WTC11 (cell line): ENCODE measurements around the gene HIPK2. TPM values are rescaled to one million over a fixed set of nuclear protein-coding genes. Genes with fewer than 3 reads are reported as not detected.

Experiments
- ATAC-seq: fragments of 200-7000 bp; cut with Tn5 transposase; 2 replicates; pipeline ENCODE4 v1.10.0; 2021; ENCODE audit warnings: mild to moderate bottlenecking, moderate library complexity
- CTCF ChIA-PET: fragments of 300-600 bp; sonication (Branson Sonifier 250); formaldehyde crosslinking; loops from one replicate; lab custom pipeline; 2021; ENCODE audit warnings: antibody characterized with exemption; lab: Charles Lee
- POLR2A ChIA-PET: fragments of 350-600 bp; sonication (Branson Sonifier 250); formaldehyde crosslinking; loops from one replicate; lab custom pipeline; 2021; ENCODE audit warnings: antibody characterized with exemption; lab: Charles Lee
- DNase-seq: peaks from one replicate; pipeline ENCODE4 v3.0.0; 2021; ENCODE audit warnings: low spot score
- H3K27ac Mint-ChIP-seq: 2 replicates; pipeline ENCODE4 v1.8.0; 2021; ENCODE audit warnings: mixed read lengths
- H3K27me3 Mint-ChIP-seq: 2 replicates; pipeline ENCODE4 v1.8.0; 2021; ENCODE audit warnings: low read depth, mild to moderate bottlenecking, moderate library complexity, mixed read lengths
- H3K36me3 Mint-ChIP-seq: 2 replicates; pipeline ENCODE4 v1.8.0; 2021; ENCODE audit warnings: mixed read lengths
- H3K4me1 Mint-ChIP-seq: 2 replicates; pipeline ENCODE4 v1.8.0; 2022; ENCODE audit warnings: mixed read lengths
- H3K4me3 Mint-ChIP-seq: 2 replicates; pipeline ENCODE4 v1.8.0; 2021; ENCODE audit warnings: mild to moderate bottlenecking, moderate library complexity, mixed read lengths
- H3K9me3 Mint-ChIP-seq: 2 replicates; pipeline ENCODE4 v1.8.0; 2021; ENCODE audit warnings: mixed read lengths
- FOXK1 ChIP-seq: sonication (generic); formaldehyde crosslinking; IDR thresholded peaks from 2 replicates; pipeline ENCODE4 v1.8.0; 2022; ENCODE audit warnings: mild to moderate bottlenecking, moderate library complexity, missing genetic modification reagents
- JAZF1 ChIP-seq: fragments of 250-450 bp; sonication (Bioruptor Pico); IDR thresholded peaks from 2 replicates; pipeline ENCODE4 v1.9.0; 2021; ENCODE audit warnings: moderate library complexity, mild to moderate bottlenecking, inconsistent platforms
- NFYB ChIP-seq: sonication (generic); formaldehyde crosslinking; conservative IDR thresholded peaks from 2 replicates; pipeline ENCODE4 v1.8.0; 2022; ENCODE audit warnings: low read depth, missing genetic modification reagents
- PRRX2 ChIP-seq: fragments of 250-450 bp; sonication (Bioruptor Pico); IDR thresholded peaks from 2 replicates; pipeline ENCODE4 v1.8.0; 2021; ENCODE audit warnings: mild to moderate bottlenecking
- RELA ChIP-seq: sonication (generic); formaldehyde crosslinking; IDR thresholded peaks from 2 replicates; pipeline ENCODE4 v1.8.1; 2022; ENCODE audit warnings: missing genetic modification reagents, mild to moderate bottlenecking, borderline replicate concordance
- SMAD3 ChIP-seq: sonication (generic); formaldehyde crosslinking; IDR thresholded peaks from 2 replicates; pipeline ENCODE4 v1.8.0; 2022; ENCODE audit warnings: missing genetic modification reagents, mild to moderate bottlenecking, borderline replicate concordance
- ZNF263 ChIP-seq: sonication (generic); formaldehyde crosslinking; IDR thresholded peaks from 2 replicates; pipeline ENCODE4 v1.8.1; 2022; ENCODE audit warnings: low read depth, mild to moderate bottlenecking, moderate library complexity, missing genetic modification reagents
- ZNF671 ChIP-seq: fragments of 250-450 bp; sonication (Bioruptor Pico); IDR thresholded peaks from 2 replicates; pipeline ENCODE4 v1.8.0; 2021; ENCODE audit warnings: mild to moderate bottlenecking
- total RNA-seq: library from RNA; stranded (reverse); gene quantifications from 3 replicates; pipeline ENCODE4 v1.2.3, GENCODE V29; 2021
- TF ChIP-seq, protein P1 (sequence below): sonication (generic); formaldehyde crosslinking; conservative IDR thresholded peaks from 2 replicates; pipeline ENCODE4 v1.8.1; 2023; ENCODE audit warnings: mild to moderate bottlenecking, low read depth, missing genetic modification reagents, moderate library complexity
- TF ChIP-seq, protein P2 (sequence below): sonication (generic); formaldehyde crosslinking; conservative IDR thresholded peaks from 2 replicates; pipeline ENCODE4 v1.8.1; 2022; ENCODE audit warnings: mild to moderate bottlenecking, missing genetic modification reagents
- TF ChIP-seq, protein P3 (sequence below): sonication (generic); formaldehyde crosslinking; IDR thresholded peaks from 2 replicates; pipeline ENCODE4 v1.8.1; 2022; ENCODE audit warnings: missing genetic modification reagents, borderline replicate concordance
- TF ChIP-seq, protein P4 (sequence below): sonication (generic); formaldehyde crosslinking; IDR thresholded peaks from 2 replicates; pipeline ENCODE4 v1.8.0; 2022; ENCODE audit warnings: mild to moderate bottlenecking, missing genetic modification reagents
- TF ChIP-seq, protein P5 (sequence below): fragments of 250-450 bp; sonication (Bioruptor Pico); IDR thresholded peaks from 2 replicates; pipeline ENCODE4 v1.9.0; 2021; ENCODE audit warnings: mild to moderate bottlenecking
- TF ChIP-seq, protein P6 (sequence below): sonication (generic); formaldehyde crosslinking; IDR thresholded peaks from 2 replicates; pipeline ENCODE4 v1.8.1; 2022; ENCODE audit warnings: low read depth, mild to moderate bottlenecking, moderate library complexity, missing genetic modification reagents, borderline replicate concordance
- TF ChIP-seq, protein P7 (sequence below): sonication (generic); formaldehyde crosslinking; IDR thresholded peaks from 2 replicates; pipeline ENCODE4 v1.8.0; 2022; ENCODE audit warnings: mild to moderate bottlenecking, missing genetic modification reagents

Gene HIPK2
- total RNA-seq, 1 experiment from 2014 or later = 25.3 TPM

DNA sequence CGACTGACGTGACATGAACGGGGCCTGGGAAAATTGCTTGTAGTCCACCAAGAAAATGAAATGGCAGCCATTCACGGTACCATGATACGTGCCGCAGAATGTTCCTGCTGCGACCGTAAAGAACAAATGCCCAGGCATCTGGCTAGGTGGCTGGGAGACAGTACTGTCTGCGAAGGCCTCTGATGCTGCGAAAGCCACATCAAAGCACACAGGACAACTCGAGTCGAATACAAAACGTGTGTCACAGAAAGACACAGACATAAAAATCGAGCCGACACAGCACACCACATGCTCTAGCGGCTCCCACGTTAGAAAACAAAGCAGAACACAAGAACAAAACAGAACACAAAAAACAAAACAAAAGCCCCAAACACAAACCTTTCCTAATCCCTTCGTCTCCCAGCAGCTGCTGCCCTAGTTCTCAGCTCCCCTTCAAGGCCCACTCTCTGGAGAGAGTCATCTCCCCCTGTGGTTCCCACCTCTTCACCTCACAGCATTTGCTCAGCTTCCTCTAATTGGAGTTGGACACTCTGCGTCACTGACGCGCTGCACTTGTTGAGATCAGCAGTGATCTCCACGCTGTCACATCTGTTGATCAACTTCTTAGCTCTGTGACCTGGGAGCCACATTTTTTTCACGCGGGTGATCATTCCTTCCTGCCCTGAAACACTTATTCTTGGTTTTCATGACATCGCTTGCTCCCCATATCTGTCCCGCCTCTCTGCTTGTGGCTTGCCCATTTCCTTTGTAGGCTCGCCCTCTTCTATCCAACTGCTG is 142.1 kb downstream of the HIPK2 start (continued):
- TF ChIP-seq, protein P1, sequence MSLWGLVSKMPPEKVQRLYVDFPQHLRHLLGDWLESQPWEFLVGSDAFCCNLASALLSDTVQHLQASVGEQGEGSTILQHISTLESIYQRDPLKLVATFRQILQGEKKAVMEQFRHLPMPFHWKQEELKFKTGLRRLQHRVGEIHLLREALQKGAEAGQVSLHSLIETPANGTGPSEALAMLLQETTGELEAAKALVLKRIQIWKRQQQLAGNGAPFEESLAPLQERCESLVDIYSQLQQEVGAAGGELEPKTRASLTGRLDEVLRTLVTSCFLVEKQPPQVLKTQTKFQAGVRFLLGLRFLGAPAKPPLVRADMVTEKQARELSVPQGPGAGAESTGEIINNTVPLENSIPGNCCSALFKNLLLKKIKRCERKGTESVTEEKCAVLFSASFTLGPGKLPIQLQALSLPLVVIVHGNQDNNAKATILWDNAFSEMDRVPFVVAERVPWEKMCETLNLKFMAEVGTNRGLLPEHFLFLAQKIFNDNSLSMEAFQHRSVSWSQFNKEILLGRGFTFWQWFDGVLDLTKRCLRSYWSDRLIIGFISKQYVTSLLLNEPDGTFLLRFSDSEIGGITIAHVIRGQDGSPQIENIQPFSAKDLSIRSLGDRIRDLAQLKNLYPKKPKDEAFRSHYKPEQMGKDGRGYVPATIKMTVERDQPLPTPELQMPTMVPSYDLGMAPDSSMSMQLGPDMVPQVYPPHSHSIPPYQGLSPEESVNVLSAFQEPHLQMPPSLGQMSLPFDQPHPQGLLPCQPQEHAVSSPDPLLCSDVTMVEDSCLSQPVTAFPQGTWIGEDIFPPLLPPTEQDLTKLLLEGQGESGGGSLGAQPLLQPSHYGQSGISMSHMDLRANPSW (CRISPR knock-in tag) = no peak
- TF ChIP-seq ZNF263 (CRISPR knock-in tag) = no peak

DNA sequence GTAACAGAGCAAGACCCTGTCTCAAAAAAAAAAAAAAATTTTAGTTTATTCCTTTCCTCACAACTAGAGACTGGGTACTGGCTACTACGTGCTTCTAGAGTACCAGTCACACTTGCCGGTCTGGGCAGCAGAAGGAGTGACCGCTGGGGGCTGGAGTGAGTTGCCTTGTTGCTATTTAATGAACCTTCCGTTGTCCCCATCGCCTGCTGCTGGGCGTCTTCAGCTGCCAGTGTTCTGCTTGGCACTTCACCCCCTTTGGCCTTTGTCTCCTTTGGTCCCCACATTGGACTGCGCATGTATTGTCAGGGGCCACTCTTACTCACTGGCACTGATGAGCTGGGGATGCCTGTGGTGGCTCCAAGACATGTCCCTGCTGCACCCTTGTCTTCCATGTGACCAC is 143.7 kb downstream of the HIPK2 start:
- Mint-ChIP-seq H3K4me3 (no peak overlapping the region), H3K27me3 (no peaks in the 10 kb centered on the region), H3K36me3 (peaks cover 7% of the 10 kb centered on the region), H3K27ac (no peak overlapping the region), H3K9me3 (peaks cover 4% of the 10 kb centered on the region; the same call in 1 of the 2 replicates), H3K4me1 (no peaks in the 10 kb centered on the region)
- TF ChIP-seq, protein P2, sequence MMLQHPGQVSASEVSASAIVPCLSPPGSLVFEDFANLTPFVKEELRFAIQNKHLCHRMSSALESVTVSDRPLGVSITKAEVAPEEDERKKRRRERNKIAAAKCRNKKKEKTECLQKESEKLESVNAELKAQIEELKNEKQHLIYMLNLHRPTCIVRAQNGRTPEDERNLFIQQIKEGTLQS (CRISPR knock-in tag) = no peak
- TF ChIP-seq SMAD3 (CRISPR knock-in tag) (no peak), ZNF671 (no peak), JAZF1 (CRISPR knock-in tag) (no peak), RELA (no peak), FOXK1 (no peak), NFYB (CRISPR knock-in tag) (no peak), PRRX2 (CRISPR knock-in tag) (no peak)
- TF ChIP-seq, protein P3, sequence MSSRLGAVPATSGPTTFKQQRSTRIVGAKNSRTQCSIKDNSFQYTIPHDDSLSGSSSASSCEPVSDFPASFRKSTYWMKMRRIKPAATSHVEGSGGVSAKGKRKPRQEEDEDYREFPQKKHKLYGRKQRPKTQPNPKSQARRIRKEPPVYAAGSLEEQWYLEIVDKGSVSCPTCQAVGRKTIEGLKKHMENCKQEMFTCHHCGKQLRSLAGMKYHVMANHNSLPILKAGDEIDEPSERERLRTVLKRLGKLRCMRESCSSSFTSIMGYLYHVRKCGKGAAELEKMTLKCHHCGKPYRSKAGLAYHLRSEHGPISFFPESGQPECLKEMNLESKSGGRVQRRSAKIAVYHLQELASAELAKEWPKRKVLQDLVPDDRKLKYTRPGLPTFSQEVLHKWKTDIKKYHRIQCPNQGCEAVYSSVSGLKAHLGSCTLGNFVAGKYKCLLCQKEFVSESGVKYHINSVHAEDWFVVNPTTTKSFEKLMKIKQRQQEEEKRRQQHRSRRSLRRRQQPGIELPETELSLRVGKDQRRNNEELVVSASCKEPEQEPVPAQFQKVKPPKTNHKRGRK (CRISPR knock-in tag) = no peak
- TF ChIP-seq, protein P4, sequence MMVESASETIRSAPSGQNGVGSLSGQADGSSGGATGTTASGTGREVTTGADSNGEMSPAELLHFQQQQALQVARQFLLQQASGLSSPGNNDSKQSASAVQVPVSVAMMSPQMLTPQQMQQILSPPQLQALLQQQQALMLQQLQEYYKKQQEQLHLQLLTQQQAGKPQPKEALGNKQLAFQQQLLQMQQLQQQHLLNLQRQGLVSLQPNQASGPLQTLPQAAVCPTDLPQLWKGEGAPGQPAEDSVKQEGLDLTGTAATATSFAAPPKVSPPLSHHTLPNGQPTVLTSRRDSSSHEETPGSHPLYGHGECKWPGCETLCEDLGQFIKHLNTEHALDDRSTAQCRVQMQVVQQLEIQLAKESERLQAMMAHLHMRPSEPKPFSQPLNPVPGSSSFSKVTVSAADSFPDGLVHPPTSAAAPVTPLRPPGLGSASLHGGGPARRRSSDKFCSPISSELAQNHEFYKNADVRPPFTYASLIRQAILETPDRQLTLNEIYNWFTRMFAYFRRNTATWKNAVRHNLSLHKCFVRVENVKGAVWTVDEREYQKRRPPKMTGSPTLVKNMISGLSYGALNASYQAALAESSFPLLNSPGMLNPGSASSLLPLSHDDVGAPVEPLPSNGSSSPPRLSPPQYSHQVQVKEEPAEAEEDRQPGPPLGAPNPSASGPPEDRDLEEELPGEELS (CRISPR knock-in tag) = no peak
- TF ChIP-seq, protein P5, sequence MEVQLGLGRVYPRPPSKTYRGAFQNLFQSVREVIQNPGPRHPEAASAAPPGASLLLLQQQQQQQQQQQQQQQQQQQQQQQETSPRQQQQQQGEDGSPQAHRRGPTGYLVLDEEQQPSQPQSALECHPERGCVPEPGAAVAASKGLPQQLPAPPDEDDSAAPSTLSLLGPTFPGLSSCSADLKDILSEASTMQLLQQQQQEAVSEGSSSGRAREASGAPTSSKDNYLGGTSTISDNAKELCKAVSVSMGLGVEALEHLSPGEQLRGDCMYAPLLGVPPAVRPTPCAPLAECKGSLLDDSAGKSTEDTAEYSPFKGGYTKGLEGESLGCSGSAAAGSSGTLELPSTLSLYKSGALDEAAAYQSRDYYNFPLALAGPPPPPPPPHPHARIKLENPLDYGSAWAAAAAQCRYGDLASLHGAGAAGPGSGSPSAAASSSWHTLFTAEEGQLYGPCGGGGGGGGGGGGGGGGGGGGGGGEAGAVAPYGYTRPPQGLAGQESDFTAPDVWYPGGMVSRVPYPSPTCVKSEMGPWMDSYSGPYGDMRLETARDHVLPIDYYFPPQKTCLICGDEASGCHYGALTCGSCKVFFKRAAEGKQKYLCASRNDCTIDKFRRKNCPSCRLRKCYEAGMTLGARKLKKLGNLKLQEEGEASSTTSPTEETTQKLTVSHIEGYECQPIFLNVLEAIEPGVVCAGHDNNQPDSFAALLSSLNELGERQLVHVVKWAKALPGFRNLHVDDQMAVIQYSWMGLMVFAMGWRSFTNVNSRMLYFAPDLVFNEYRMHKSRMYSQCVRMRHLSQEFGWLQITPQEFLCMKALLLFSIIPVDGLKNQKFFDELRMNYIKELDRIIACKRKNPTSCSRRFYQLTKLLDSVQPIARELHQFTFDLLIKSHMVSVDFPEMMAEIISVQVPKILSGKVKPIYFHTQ (CRISPR knock-in tag) = no peak
- TF ChIP-seq, protein P6, sequence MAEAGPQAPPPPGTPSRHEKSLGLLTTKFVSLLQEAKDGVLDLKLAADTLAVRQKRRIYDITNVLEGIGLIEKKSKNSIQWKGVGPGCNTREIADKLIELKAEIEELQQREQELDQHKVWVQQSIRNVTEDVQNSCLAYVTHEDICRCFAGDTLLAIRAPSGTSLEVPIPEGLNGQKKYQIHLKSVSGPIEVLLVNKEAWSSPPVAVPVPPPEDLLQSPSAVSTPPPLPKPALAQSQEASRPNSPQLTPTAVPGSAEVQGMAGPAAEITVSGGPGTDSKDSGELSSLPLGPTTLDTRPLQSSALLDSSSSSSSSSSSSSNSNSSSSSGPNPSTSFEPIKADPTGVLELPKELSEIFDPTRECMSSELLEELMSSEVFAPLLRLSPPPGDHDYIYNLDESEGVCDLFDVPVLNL (CRISPR knock-in tag) = no peak
- TF ChIP-seq, protein P7, sequence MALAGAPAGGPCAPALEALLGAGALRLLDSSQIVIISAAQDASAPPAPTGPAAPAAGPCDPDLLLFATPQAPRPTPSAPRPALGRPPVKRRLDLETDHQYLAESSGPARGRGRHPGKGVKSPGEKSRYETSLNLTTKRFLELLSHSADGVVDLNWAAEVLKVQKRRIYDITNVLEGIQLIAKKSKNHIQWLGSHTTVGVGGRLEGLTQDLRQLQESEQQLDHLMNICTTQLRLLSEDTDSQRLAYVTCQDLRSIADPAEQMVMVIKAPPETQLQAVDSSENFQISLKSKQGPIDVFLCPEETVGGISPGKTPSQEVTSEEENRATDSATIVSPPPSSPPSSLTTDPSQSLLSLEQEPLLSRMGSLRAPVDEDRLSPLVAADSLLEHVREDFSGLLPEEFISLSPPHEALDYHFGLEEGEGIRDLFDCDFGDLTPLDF = no peak
- POLR2A ChIA-PET = no interaction called here
- DNase-seq = no peak
- CTCF ChIA-PET = no interaction called here
- ATAC-seq = no peak
